ENCODE results near the gene PICK1. TPM values are rescaled to one million over a fixed set of nuclear protein-coding genes. Genes with fewer than 3 reads are reported as not detected.
A peak's percentile ranks its signal among the peaks of the same experiment; 100 is the strongest.

PICK1 gene
- total and polyA plus RNA-seq, 2 of the 8 experiments (the other 6 are each of a cell fraction or from before 2014, with no cell fraction given) = 20.4 to 22.9 TPM

DNA sequence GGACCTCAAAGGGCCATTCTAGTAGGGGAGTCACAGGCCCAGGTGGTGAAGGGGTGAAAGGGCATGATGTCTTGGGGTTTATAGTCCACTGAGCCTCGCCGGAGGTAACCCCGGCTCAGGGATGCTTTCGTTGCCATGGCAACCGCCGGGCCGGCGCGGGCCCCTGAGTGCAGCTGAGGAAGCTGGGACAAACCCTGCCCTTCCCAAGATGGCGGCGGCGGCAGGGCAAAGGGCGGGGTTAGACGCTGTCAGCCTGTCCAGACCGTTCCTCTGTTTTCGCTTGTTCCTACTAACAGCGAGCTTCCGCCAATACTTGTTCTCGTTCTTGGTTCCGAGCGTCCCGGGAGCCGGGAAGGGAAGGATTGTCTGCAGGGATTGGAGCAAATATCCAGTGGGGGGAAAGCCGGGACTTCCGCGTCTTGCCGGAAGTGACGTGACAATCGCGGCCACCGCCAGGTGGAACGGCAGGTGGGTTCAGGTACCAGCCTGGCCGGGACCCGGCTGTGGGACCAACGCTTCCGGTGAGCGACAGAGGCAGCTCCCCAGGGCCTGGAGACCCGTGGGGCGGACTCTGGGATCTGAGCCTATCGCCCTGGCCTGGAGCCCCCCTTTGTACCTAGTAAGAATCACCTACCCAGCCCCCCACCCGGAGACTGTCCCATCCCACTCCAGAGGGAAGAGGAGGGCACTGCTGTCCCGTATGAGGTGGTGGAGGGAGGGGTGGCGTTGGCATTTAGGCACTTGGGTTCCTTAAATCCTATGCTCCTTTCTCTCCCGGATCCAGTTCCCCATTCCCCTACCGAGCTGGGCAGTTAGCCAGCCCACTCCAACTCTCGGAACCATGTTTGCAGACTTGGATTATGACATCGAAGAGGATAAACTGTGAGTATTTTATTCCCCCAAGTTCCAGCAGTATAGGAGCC, at the start of gene PICK1 (continued):
- TF ChIP-seq BRCA1 (IDR thresholded peaks at IDR 0.05; ENCODE audit: low read depth, low read length) = no peak
- TF ChIP-seq TBP (IDR thresholded peaks at IDR 0.05; ENCODE audit: low read depth, low read length) = peak; percentile 84
- TF ChIP-seq EGR1 (IDR thresholded peaks at IDR 0.05; ENCODE audit: borderline replicate concordance, low read depth, low read length) = no peak
- TF ChIP-seq TEAD4 (IDR thresholded peaks at IDR 0.05; ENCODE audit: low read depth, low read length) = no peak
- no peak for TF ChIP-seq RXRA (IDR thresholded peaks at IDR 0.05; ENCODE audit: insufficient read depth, low read depth, low read length)
- TF ChIP-seq CBX5 (IDR thresholded peaks at IDR 0.05; ENCODE audit: low read depth, low read length) = no peak
- peak; percentile 7; the same call in 1 of the 2 replicates for TF ChIP-seq SIX5 (IDR thresholded peaks at IDR 0.05; ENCODE audit: low read depth, low read length)
- peak; percentile 42; the same call in 1 of the 2 replicates for TF ChIP-seq TCF12 (IDR thresholded peaks at IDR 0.05; ENCODE audit: low read depth, low read length)
- 0 out of 2 replicates have a peak, but pooled peaks have one; percentile 60 for TF ChIP-seq RBBP5 (IDR thresholded peaks at IDR 0.05; ENCODE audit: borderline replicate concordance, low read depth, low read length)
- TF ChIP-seq CREB1 (IDR thresholded peaks at IDR 0.05) = peak; percentile 93
- TF ChIP-seq CHD2 (IDR thresholded peaks at IDR 0.05; ENCODE audit: low read length) = no peak
- TF ChIP-seq POU5F1 (IDR thresholded peaks at IDR 0.05; ENCODE audit: low read depth, low read length) = no peak
- 0 out of 4 replicates have a peak, but pooled peaks of 1 of the 2 experiments have one; percentile 57 for TF ChIP-seq HDAC2 (IDR thresholded peaks at IDR 0.05; ENCODE audit: borderline replicate concordance in 1 of 2, low read depth in 2 of 2, low read length in 2 of 2)
- TF ChIP-seq, protein P1, sequence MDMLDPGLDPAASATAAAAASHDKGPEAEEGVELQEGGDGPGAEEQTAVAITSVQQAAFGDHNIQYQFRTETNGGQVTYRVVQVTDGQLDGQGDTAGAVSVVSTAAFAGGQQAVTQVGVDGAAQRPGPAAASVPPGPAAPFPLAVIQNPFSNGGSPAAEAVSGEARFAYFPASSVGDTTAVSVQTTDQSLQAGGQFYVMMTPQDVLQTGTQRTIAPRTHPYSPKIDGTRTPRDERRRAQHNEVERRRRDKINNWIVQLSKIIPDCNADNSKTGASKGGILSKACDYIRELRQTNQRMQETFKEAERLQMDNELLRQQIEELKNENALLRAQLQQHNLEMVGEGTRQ (IDR thresholded peaks at IDR 0.05; ENCODE audit: low read length) = no peak
- no peak for TF ChIP-seq EP300 (IDR thresholded peaks at IDR 0.05; ENCODE audit: borderline replicate concordance in 1 of 2, low read depth in 2 of 2, low read length in 2 of 2)
- TF ChIP-seq GTF2F1 (IDR thresholded peaks at IDR 0.05; ENCODE audit: borderline replicate concordance, low read depth, low read length) = no peak
- TF ChIP-seq, protein P2, sequence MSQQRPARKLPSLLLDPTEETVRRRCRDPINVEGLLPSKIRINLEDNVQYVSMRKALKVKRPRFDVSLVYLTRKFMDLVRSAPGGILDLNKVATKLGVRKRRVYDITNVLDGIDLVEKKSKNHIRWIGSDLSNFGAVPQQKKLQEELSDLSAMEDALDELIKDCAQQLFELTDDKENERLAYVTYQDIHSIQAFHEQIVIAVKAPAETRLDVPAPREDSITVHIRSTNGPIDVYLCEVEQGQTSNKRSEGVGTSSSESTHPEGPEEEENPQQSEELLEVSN (IDR thresholded peaks at IDR 0.05) = peak; percentile 78
- TF ChIP-seq KDM4A (IDR thresholded peaks at IDR 0.05; ENCODE audit: low read depth, low read length, severe bottlenecking) = peak; percentile 94
- no peak for TF ChIP-seq CHD1 (IDR thresholded peaks at IDR 0.05; ENCODE audit: low read depth, low read length)
- TF ChIP-seq SP4 (IDR thresholded peaks at IDR 0.05; ENCODE audit: low read length) = no peak
- peak; percentile 63 to 89; a peak in 2 of 4 replicates for TF ChIP-seq SIN3A (conservative IDR thresholded peaks at IDR 0.05 in 1 of 2, IDR thresholded peaks at IDR 0.05 in 1 of 2; ENCODE audit: low read depth in 1 of 2, low read length in 2 of 2)
- no peak for TF ChIP-seq FOSL1 (IDR thresholded peaks at IDR 0.05; ENCODE audit: insufficient read depth, low read depth, low read length)
